Gastrocnemius medialis (tissue), 4 donors: ENCODE data around the gene STARD8. TPM values are rescaled to one million over a fixed set of nuclear protein-coding genes. Genes with fewer than 3 reads are reported as not detected.

ENCODE experiments used
- total RNA-seq, 4 donors: library from RNA; depleted of rRNA; stranded (reverse); fragments of >200 nt; gene quantifications; one replicate each; pipeline versions ENCODE4 v1.1.0 to v1.2.3, GENCODE V29; 2016

Gene STARD8
- total RNA-seq, 4 donors from 2014 or later = 6.6 to 9.4 (median 9.1) TPM

Other genes starting within 250 kb of the STARD8 start
- 10 to 100 TPM in 1 of 4 donors, 1 to 10 TPM in 3; 2.3 to 10.8 (median 4.6) TPM for gene OPHN1, start 214.2 kb upstream of the STARD8 start, total RNA-seq
- gene YIPF6, start 148.6 kb upstream of the STARD8 start, total RNA-seq = 10 to 100 TPM; 27.3 to 32.7 (median 29.0) TPM
- 10 to 100 TPM in 3 of 4 donors, 1 to 10 TPM in 1; 8.8 to 15.7 (median 13.0) TPM for gene EFNB1, start 181.4 kb downstream of the STARD8 start, total RNA-seq